Kidney tubule cell (primary cell): ENCODE results near the gene DNAI1.
"Not testable (repeated sequence)": the region's sequence is repeated elsewhere in the genome, so short reads cannot be mapped to it uniquely, and the experiment has no call there.

ENCODE experiments used
- DNase-seq: peaks from one replicate; pipeline ENCODE4 v3.0.0-alpha.2; 2018; ENCODE audit warnings: low spot score

DNAI1 gene

DNA sequence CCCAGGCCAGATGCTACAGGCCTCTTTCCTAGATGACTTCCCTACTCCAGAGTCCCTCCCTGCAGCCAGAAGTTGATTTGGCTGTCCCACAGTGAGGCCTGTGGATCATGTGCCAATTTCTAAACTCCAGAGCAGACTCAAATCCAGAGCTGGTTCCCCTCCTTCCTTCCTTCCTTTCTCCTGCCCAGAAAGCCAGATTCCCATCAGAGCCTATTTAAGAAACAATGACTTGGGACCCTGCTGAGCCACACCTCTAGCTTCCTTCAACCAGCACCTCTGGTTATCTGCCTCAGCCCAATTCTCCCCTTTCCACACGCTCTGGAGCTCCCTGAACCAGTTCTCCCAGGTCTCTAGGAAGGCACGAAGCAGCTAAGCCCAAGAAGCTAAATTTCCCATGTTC, 7.5 kb upstream of the DNAI1 start:
- DNase-seq: no peak

- DNase-seq: peak; percentile 54
Measured at GRCh38 chr9:34451545-34451944, 7.1 kb upstream of the DNAI1 start.

DNA sequence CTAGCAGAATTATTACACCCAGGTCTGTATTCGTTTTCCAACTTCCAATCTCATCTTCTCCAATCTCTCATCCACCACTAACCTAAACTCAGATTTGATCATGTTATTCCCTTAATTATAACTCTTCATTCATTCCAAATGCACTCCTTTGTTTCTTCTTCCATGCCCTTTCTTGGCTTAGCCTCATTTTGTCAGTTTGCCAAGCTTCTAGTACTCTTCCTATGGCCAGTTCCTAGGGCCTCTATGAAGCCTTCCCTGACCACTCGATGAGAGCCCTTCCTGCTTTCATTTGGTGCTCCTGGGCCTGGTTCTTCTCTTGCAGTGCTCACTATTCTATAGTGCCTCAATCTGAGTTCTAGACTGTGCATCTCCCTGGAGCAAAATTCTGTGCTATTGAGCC, 6.0 kb upstream of the DNAI1 start:
- no peak for DNase-seq

- peak; percentile 68 for DNase-seq
Measured at GRCh38 chr9:34454571-34455065, 4.0 kb upstream of the DNAI1 start.

DNA sequence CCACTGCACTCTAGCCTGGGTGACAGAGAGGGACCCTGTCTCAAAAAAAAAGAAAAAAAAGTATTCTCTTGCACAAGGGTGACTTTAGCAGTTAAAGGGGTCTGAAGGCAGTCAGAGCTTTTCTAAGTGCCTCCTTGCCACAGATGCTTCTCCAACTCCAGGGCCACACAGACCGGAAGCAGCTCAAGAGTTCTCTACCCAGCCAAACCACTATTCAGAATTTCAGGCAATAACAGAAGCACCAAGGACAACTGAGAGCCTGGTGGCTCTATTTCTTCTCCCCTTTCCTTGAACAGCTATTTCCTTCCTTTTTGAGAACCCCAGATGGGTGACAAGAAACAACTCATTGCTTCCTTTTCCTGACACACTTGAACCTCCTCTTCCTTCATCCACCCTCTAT, 2.5 kb upstream of the DNAI1 start:
- DNase-seq: no peak

DNA sequence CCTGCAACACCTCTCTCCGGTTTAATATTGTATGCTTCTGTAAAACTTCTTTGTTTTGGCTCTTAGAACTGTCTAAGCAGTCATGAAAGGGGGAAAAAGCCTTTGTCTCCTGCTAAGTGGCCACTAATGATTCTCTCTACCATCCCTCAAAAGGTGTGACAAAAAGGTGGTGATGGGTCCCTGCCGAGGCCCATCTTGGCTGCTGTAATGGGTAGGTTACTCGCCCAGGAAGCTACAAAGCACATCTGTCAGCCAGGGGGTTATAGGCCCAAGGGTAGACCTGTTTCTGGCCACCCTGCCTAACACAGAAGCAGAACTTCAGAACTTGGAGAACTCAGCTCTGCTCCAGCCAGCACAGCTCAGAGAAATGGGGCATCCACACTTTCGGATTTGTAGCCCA, 1.9 kb upstream of the DNAI1 start:
- DNase-seq: no peak

GRCh38 chr9:34457266-34458012, 1.2 kb upstream of the DNAI1 start:
- DNase-seq: peak; percentile 83

DNA sequence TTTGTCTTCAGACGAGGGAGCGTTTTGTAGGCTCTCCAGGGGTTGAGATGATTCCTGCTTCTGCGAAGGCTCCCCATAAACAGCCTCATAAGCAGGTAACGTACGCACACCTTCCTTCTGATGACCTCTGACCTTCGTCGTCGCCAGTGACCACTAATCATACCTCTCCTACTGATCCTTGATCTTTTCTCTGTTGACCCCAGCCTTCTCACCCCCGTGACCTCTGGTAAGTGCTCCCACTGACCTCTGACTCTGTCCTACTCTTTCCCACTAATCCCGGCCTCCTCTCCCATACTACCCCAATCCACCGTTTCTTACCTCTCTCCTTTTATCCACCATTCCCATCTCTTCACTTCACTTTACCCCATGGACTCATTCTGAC, 345 bp downstream of the DNAI1 start:
- no peak for DNase-seq

GRCh38 chr9:34459356-34459755, 751 bp downstream of the DNAI1 start:
- DNase-seq: no peak

- peak; percentile 82 for DNase-seq
Measured at GRCh38 chr9:34459941-34460340, 1.3 kb downstream of the DNAI1 start.

- DNase-seq: peak; percentile 75
Measured at GRCh38 chr9:34463098-34463900, 4.7 kb downstream of the DNAI1 start.

DNA sequence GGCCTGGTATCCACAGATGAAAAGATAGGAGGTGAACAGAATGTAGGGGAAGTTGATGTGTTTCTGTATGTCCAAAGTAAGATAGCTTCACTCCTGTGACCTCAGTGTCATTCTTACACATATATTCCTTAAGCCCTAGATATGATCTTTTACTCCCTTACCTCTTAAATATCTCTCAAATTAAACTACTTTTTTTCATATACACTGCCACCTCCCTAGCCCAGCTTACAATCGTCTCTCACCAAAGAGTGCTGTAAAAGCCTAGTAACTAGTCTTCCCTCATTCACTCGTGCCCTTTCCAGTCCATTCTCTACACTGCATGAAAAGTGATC, 5.3 kb downstream of the DNAI1 start:
- DNase-seq: no peak

DNA sequence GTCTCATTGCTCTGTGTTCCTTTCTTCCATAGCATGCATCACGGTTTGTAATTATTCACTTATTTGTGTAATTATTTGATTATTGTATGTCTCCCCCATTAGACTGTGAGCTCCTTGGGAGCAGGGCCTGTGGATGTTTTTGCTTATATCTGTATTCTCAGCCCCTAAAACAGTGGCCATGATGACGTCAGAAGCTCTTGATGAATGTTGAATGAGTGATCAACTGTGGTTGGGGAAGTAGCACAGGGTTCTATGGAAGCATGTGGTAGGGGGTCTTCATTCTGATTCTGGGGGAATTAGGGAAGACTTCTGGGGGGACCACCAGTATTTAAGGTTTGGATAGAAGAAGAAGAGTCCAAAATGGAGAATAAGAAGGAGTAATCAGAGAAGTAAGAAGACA, 6.0 kb downstream of the DNAI1 start:
- no peak for DNase-seq

- no peak for DNase-seq
Measured at GRCh38 chr9:34465468-34465867, 6.9 kb downstream of the DNAI1 start.

- no peak for DNase-seq
Measured at GRCh38 chr9:34475097-34475496, 16.5 kb downstream of the DNAI1 start.

DNA sequence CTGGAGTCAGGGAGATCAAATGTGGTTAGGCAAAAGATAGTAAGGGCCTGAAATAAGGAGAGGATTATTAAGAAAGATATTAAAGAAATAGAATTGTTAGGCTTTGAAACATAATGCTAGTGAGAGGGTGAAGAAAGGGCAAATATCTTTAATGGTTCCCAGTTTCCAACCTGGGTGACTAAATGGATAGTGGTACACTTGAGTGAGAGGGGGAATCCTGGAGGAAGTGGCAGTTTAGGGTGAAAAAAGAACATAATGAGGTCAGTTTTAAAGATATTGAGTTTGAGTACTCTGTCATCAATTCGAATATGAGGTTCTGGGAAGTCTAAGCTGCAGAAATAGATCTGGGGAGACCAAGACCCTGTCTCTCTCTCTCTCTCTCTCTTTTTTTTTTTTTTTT, 18.9 kb downstream of the DNAI1 start:
- no peak for DNase-seq

DNA sequence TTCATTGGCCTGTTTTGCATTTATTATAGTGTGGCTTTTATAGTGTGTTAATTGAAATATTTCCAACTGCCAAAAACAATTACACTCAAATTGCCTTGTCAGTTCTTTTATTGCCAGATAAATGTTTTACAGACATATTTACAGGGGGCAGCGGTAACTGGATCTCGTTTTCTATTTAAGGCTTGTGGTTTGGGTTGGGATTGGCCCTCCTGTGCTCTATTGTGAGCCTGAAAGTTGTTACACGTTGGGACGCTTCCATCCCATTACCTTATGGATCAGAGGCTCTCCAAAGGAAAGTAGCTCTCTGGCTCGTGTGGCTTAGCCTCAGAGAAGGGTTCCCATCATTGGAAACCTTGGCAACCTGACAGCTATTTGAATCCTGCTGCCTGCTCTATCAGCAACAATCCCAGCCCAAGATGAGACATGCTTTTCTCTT, 20.8 kb downstream of the DNAI1 start:
- no peak for DNase-seq

- DNase-seq: not testable (repeated sequence)
Measured at GRCh38 chr9:34481620-34482019, 23.0 kb downstream of the DNAI1 start.

DNA sequence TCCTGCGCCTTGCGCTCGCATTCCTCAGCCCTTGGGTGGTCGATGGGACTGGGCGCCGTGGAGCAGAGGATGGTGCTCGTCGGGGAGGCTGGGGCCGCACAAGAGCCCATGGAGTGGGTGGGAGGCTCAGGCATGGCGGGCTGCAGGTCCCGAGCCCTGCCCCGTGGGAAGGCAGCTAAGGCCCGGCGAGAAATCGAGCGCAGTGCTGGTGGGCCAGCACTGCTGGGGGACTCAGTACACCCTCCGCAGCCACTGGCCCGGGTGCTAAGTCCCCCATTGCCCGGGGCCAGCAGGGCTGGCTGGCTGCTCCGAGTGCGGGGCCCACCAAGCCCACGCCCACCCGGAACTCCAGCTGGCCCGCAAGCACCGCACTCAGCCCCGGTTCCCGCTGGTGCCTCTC, 24.1 kb downstream of the DNAI1 start:
- not testable (repeated sequence) for DNase-seq

GRCh38 chr9:34484678-34485077, 26.1 kb downstream of the DNAI1 start:
- DNase-seq: no peak

GRCh38 chr9:34485822-34486221, 27.2 kb downstream of the DNAI1 start:
- no peak for DNase-seq

- DNase-seq: no peak
Measured at GRCh38 chr9:34486572-34486971, 28.0 kb downstream of the DNAI1 start.

DNA sequence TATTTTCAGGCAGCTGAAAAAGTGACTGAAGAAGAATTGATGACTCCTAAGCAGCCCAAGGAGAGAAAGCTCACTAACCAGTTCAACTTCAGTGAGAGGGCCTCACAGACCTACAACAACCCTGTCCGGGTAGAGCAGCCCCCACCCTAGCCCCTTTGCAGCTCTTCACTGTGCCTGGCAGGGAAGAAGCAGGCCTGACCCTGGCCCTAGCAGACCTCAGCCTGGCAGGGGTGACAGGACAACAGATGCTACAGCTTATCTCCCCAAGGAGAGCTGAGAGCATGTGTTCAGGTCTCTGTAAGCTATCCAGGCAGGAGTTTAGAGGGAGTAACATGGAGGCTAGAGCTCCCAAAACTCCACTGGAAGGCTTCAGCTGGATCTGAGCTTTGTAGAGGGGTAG, 31.8 kb downstream of the DNAI1 start:
- no peak for DNase-seq

- DNase-seq: no peak
Measured at GRCh38 chr9:34490760-34491159, 32.2 kb downstream of the DNAI1 start.
